Cerebellar cortex (tissue), 1 donor: ENCODE measurements around the gene LRGUK.
"Not testable (repeated sequence)": the region's sequence is repeated elsewhere in the genome, so short reads cannot be mapped to it uniquely, and the experiment has no call there.

Experiments used
- DNase-seq: peaks from one replicate; pipeline ENCODE4 v3.0.0-alpha.2; 2015; ENCODE audit warnings: low spot score

The LRGUK gene

DNA sequence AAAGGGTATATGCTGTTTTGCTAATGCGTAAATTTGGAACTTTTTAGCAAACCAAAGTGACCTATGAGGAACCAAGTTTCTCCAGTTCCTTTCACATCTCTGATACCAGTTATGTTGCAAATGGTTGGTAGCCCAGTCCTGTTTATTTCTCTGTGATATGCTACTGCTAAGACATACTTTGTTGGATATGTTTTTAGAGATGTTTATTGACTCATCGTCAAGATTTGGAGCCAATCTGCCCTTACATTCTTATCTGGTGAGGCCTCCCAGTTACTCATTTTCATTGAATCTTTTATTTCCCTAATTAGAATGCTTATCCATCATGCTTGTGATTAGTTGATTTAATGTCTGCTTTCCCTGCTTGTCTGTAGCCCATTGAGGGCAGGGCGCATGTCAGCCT is 58.9 kb downstream of the LRGUK start:
- no peak for DNase-seq

DNA sequence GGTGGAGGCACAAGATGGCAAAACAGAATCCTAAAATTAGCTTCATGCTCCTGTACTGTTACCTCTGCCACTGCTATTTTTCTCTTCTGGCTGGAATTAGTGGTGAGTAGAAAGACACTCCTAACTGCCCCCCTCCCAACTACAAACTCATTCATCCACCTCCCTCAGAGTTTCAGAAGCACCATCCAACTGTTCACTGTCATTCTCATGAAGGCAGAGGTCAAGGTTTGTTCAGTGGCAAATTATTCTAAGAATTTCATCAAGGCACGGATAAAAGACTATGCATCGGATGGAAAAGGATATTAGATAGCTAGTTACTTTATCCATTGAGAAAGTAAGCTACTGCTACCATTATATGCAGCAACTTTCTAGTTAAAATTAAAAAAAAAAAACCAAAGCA is 59.7 kb downstream of the LRGUK start:
- no peak for DNase-seq

GRCh38 chr7:134187893-134188292 is 60.8 kb downstream of the LRGUK start:
- DNase-seq, result no peak

- no peak for DNase-seq
These were observed 61.2 kb downstream of the LRGUK start for GRCh38 chr7:134188311-134188710.

DNA sequence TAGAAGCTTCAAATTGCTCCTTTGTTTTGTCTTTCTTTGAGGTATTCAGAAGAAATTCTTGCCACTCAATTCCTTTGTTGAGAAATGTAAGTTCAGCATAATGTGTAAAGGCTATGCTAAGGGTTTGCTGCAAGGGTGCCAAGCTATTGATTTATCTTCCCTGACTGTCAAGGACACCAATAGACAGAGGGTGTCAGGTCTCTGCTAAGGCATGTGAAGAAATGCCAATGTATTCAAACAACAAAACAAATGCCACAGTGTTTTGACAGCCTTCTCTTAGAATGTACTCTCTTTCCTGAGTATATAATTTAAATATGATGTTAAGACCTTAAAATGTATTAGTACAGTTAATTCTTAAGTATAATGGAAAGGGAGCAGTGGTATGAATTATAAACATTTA is 62.4 kb downstream of the LRGUK start:
- DNase-seq, result no peak

DNA sequence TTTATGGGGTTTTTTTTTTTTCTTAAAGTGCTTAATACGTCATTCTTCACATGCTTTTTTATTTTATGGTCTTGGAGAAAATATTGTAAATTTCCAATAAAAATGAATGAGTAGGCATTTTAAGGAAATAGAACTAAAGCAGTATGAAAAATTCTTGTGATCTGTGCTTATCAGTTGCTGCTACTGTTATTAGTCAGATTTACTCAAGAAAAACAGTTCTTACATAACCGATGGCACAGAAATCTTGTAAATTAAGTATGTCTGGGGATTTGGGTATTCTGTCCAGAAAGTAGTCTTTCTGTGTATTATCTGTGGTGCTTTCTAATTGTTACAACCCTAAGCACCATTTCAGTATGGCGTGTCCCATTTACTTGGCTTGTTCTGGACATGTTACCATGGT is 64.7 kb downstream of the LRGUK start:
- DNase-seq, result no peak

DNA sequence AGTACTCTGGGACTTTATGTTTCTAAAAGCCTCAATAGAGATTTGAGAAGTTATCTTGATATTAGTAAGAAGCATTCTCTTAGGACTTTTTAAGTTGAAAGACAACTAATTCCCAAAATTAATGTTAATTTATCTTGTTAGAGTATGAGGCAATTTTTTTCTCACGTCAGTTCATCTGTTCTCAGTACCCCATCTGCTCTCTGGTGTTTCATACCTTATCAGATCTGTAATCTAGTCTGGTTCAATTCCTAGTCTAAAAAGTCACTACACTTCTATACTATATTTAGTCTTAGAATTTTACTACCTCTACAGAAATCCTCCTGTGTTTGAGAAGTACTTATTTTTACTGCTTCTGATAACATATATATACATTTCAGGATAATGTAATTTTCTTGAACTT is 66.1 kb downstream of the LRGUK start:
- no peak for DNase-seq

GRCh38 chr7:134195252-134195651 is 68.1 kb downstream of the LRGUK start:
- no peak for DNase-seq

DNA sequence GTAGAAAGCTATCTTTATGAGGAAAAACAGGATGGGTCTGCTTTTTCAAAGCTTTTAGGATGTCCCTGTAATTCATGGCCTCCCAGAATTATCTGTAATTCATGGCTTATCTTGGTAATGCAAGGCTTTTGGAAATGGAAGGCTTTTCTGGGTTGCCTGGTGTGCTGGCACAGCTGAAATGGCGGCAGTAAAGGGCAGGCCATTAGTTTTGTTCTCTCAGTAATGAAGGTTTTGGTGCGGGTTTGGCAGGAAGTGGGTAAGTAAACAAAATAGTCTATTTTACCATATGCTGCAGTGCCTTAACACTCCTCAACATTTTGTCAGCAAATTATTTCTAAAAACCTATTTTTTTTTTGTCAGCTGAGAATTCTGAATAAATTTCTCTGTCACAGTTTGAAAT is 69.3 kb downstream of the LRGUK start:
- no peak for DNase-seq

- no peak for DNase-seq
These were observed 70.2 kb downstream of the LRGUK start for GRCh38 chr7:134197345-134197744.

DNA sequence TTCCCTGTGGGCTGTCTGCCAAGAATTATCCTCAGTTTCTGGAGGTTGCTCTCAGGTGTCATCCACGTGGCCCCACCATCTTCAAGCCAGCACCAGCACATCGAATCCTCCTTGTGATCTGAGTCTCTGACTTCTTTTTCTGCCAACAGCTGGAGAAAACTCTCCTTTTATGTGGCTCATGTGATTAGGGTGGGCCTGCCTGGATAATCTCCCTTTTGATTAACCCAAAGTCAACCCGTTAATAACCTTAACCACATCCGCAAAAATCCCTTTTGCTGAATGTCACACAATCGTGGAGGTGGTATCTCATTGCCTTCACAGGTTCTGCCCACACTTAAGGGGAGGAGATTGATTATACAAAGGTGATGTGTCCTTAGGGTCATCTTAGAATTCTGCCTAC is 73.8 kb downstream of the LRGUK start:
- no peak for DNase-seq

GRCh38 chr7:134201569-134202261 is 74.6 kb downstream of the LRGUK start:
- DNase-seq, result no peak

GRCh38 chr7:134203186-134203889 is 76.2 kb downstream of the LRGUK start:
- DNase-seq, result no peak

DNA sequence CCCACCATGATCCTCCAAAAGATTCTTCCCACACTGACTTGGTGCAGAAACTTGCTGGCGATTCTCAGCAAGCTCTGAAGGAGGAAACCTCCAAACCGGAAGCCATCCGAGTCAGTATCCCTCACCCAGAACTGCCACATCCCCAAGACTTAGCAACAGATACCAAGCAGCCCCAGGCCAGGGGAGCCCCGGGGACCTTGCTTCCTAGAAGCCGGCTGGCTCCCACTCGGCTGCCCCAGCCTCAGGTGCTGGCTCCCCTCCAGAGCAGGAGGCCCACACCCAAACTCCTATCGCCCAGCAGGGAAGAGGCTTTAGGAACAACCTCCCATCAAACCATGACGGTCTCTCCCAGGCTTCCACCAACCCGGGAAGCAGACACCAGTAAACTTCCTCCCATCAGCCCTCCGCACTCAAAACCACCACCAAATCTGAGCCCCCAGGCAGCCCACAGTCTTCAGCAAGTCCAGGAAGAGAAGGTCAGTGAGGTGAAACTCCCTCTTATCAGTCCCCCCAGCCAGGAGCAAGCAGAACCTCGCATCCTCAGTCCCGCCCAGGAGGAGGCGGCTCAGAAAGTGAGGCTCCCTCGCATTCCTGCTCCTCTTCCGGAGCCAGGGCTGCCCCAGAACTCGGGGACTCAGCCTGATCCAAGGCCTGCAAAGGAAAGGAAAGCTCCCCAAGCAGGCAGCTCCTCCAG is 82.3 kb downstream of the LRGUK start:
- DNase-seq, result no peak

DNA sequence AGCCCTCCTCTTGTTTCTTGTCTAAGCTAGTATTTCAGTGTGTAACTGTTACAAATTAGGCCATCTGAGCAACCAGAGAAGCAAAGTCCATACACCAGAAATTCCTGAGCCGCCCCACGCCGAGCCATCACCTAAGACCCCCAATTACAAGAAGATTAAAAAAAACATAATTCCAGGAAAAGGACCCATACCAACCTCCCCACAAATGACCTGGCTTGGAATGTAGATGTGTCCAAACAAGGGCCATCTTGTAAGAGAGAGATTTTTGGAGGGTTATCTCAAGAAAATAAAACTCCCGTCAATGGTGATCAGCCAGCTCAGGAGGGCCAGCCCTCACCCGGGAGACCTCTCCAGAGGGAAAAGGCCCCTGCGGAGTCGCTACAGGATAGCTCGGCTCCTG is 83.1 kb downstream of the LRGUK start:
- DNase-seq, result no peak

GRCh38 chr7:134210976-134211663 is 84.0 kb downstream of the LRGUK start:
- DNase-seq, result no peak

GRCh38 chr7:134211817-134212216 is 84.7 kb downstream of the LRGUK start:
- DNase-seq, result no peak

DNA sequence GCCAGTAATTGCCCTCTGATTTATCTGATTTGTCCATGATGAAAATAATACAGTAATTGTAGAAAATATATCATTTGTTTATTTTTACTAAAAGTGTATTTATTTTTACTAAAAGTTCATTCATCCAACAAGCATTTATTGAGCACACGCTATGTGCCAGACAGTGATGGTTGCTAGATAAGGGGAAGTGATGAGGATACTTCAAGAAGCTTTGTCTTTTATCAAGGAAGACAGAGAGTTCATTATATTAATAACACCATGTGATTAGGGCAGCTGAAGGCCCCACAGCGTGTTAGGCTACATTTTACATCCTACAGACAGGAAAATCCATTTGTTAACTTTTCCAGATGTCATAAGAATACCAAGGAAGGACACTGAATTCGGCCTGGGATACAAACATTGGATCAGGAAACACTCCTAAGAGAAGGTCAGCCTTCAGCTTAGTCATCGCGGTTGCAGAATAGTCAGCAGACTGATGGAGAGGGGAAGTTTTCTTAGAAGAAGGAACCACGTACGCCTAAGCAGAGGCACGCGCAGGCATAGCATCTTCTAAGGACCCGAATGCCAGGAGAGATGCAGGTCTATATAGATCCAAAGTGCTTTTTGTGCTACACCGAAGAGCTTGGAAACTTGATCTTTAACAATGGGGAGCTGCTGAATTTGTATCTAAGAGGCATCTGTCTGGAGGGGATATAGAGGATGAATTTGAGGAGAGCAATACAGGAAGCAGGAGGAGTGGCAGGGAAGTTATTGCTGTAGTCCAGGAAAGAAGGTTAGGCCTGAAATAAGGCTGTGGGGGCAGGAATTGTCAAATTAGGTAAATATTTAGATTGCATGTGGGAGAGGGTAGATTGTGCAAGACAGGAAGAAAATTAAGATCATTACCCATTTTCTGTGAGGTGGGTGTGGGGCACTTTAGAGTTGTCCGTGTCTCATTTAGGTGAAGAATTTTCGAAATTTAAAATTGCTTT is 85.7 kb downstream of the LRGUK start:
- DNase-seq, result no peak

DNA sequence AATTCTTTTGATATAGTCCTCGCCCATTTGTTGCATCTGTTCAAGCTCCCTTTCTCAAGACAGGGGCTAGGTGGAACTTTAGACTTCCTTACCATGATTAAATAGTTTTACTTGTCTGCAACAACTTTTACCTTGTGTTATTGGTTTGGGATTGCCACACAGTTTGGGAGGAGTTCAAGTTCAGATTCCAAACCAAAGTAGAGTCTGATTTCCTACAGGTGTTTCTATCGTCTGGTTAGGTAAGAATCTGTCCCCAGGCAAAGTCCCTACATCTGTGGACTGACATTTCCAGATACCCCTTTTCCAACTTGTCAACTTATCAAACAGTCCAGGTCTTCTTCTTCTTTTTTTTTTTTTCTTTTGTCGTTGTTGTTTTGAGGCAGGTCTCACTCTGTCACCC is 93.1 kb downstream of the LRGUK start:
- DNase-seq, result no peak

DNA sequence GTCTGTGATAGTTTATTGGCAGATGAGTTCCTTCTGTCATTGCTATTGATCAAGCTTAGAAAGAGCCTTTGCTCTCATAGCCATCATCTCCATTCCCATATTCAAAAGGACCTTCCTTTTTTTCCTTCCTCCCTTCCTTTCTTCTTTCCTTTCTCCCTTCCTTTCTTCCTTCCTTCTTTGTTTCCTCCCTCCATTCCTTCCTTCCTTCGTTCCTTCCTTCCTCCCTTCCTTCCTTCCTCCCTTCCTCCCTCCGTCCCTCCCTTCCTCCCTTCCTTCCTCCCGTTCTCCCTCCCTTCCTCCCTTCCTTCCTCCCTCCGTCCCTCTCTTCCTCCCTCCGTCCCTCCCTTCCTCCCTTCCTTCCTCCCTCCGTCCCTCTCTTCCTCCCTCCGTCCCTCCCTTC is 104.2 kb downstream of the LRGUK start:
- DNase-seq, result not testable (repeated sequence)

DNA sequence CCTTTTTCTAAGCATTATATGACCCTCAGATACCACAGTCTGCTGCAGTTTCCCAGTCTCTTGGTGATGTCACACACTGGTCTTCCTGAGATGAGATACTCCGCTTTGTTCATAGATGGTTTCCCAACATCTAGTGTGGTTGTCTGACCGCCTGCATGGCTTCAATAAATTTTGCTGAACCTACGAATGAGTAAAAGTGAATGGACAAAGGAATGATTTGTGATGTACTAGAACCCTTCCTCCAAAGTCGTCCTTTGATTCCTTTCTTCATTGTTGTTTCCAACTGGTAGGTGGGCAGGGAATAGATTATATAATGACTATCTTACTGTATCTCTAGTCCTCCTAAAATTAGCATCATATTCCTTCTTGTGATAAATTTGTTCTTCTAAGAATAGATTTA is 107.1 kb downstream of the LRGUK start:
- no peak for DNase-seq

- no peak for DNase-seq
These were observed 118.1 kb downstream of the LRGUK start for GRCh38 chr7:134245253-134245652.
